HG02588 (cell line): Measurements from ENCODE around the gene PPFIA1.
"Not testable (repeated sequence)": the region's sequence is repeated elsewhere in the genome, so short reads cannot be mapped to it uniquely, and the experiment has no call there.

Source experiments
- ATAC-seq: cut with Tn5 transposase; IDR thresholded peaks from one replicate; pipeline ENCODE4 v1.9.1; 2021; ENCODE audit warnings: mild to moderate bottlenecking, moderate library complexity; ENCODE audit not compliant: unreplicated experiment

Gene PPFIA1

GRCh38 chr11:70250876-70251658 is 19.4 kb upstream of the PPFIA1 start:
- ATAC-seq: no peak

GRCh38 chr11:70251659-70252321 is 18.7 kb upstream of the PPFIA1 start:
- no peak for ATAC-seq

GRCh38 chr11:70252844-70253243 is 17.6 kb upstream of the PPFIA1 start:
- no peak for ATAC-seq

GRCh38 chr11:70255477-70256116 is 14.9 kb upstream of the PPFIA1 start:
- ATAC-seq: no peak

GRCh38 chr11:70259077-70259476 is 11.4 kb upstream of the PPFIA1 start:
- ATAC-seq: not testable (repeated sequence)

- no peak for ATAC-seq
These were observed 7.5 kb upstream of the PPFIA1 start for GRCh38 chr11:70262951-70263350.

GRCh38 chr11:70263363-70263762 is 7.1 kb upstream of the PPFIA1 start:
- ATAC-seq: no peak

- no peak for ATAC-seq
These were observed 5.1 kb upstream of the PPFIA1 start for GRCh38 chr11:70265341-70265740.

- no peak for ATAC-seq
These were observed 3.0 kb upstream of the PPFIA1 start for GRCh38 chr11:70267405-70267950.

GRCh38 chr11:70268526-70268925 is 2.0 kb upstream of the PPFIA1 start:
- no peak for ATAC-seq

- peak; percentile 42 for ATAC-seq
These were observed 573 bp downstream of the PPFIA1 start for GRCh38 chr11:70270877-70271648.

- ATAC-seq: no peak
These were observed 1.1 kb downstream of the PPFIA1 start for GRCh38 chr11:70271649-70271953.

GRCh38 chr11:70272009-70272408 is 1.5 kb downstream of the PPFIA1 start:
- ATAC-seq: no peak

GRCh38 chr11:70278994-70279393 is 8.5 kb downstream of the PPFIA1 start:
- ATAC-seq: no peak

- no peak for ATAC-seq
These were observed 10.7 kb downstream of the PPFIA1 start for GRCh38 chr11:70281156-70281609.

- ATAC-seq: no peak
These were observed 11.5 kb downstream of the PPFIA1 start for GRCh38 chr11:70282012-70282411.

GRCh38 chr11:70288721-70289120 is 18.2 kb downstream of the PPFIA1 start:
- no peak for ATAC-seq

- no peak for ATAC-seq
These were observed 19.1 kb downstream of the PPFIA1 start for GRCh38 chr11:70289582-70289981.

- ATAC-seq: no peak
These were observed 20.0 kb downstream of the PPFIA1 start for GRCh38 chr11:70290361-70291065.

GRCh38 chr11:70292166-70292565 is 21.7 kb downstream of the PPFIA1 start:
- ATAC-seq: no peak
